ENCODE measurements around the gene PDCD6IP.
"Not testable (repeated sequence)": the region's sequence is repeated elsewhere in the genome, so short reads cannot be mapped to it uniquely, and the experiment has no call there.

Gene PDCD6IP, protein sequence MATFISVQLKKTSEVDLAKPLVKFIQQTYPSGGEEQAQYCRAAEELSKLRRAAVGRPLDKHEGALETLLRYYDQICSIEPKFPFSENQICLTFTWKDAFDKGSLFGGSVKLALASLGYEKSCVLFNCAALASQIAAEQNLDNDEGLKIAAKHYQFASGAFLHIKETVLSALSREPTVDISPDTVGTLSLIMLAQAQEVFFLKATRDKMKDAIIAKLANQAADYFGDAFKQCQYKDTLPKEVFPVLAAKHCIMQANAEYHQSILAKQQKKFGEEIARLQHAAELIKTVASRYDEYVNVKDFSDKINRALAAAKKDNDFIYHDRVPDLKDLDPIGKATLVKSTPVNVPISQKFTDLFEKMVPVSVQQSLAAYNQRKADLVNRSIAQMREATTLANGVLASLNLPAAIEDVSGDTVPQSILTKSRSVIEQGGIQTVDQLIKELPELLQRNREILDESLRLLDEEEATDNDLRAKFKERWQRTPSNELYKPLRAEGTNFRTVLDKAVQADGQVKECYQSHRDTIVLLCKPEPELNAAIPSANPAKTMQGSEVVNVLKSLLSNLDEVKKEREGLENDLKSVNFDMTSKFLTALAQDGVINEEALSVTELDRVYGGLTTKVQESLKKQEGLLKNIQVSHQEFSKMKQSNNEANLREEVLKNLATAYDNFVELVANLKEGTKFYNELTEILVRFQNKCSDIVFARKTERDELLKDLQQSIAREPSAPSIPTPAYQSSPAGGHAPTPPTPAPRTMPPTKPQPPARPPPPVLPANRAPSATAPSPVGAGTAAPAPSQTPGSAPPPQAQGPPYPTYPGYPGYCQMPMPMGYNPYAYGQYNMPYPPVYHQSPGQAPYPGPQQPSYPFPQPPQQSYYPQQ

GRCh38 chr3:33798418-33799201 is at the start of gene PDCD6IP:
PDCD6IP (plus strand) TSS chr3:33798630; CDS start chr3:33798729, 99 bp downstream.
- DNase-seq: peak; percentile 94

GRCh38 chr3:33749546-33750210 is 48.8 kb upstream of the PDCD6IP start:
- peak; percentile 52 for DNase-seq

- no peak for DNase-seq
Measured at GRCh38 chr3:33750211-33750548, 48.2 kb upstream of the PDCD6IP start.

DNA sequence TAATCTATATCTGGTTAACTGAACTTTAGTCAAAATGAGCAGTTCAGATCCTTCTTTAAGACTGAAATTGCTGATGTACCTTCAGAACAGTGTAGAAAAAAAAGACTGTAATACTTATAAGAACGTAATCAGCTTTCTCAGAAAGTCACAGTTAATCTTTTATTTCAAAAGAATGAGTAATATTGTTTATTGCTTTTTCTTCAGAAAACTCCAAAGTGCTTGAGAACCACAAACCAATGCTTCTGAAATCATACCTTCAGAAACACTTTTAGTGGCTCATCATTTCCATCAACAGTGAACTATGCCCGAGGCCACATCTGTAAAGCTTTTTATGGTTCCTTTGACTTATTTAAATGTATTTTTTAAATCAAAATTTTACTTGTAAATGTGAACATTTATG is 47.1 kb upstream of the PDCD6IP start:
- DNase-seq: no peak

GRCh38 chr3:33754391-33754790 is 44.0 kb upstream of the PDCD6IP start:
- DNase-seq: not testable (repeated sequence)

GRCh38 chr3:33758281-33758680 is 40.1 kb upstream of the PDCD6IP start:
- no peak for DNase-seq

- DNase-seq: no peak
Measured at GRCh38 chr3:33758864-33759263, 39.6 kb upstream of the PDCD6IP start.

DNA sequence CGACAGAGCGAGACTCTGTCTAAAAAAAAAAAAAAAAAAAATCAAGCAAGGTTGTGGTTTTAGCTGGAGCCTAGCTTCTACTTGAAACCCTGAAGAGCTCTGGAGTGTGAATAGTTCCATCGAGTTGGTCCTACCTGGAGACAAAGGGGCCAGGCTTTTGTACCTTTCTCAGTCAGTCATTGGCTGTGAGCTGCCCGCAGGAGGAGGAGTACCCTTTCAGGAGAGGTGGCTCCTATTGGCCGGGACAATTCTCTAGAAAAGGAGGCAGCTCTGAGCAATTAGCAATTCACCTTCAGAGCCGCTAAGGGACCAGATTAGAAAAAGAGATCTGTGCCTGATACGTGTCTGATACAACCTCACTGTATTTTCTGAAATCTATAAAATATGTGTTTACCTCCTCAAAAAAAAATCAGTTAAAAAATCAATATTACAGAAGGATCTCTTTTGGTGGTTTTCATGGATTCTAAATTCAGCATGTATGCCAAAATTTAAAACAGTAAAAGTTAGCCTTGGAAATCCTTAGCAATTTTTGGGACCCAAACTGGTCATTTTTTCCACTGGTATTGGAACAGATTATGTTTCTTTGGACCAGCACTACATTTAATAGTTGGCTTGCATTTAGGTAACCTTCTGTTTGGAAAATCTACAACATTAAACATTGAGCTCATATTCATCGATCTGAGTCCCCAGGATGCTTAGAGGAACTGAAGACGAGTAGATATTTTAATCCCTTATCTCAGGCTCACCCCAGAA is 29.7 kb upstream of the PDCD6IP start:
- DNase-seq: no peak

GRCh38 chr3:33773637-33774036 is 24.8 kb upstream of the PDCD6IP start:
- no peak for DNase-seq

GRCh38 chr3:33775363-33775762 is 23.1 kb upstream of the PDCD6IP start:
- no peak for DNase-seq

GRCh38 chr3:33777996-33778395 is 20.4 kb upstream of the PDCD6IP start:
- no peak for DNase-seq

- DNase-seq: no peak
Measured at GRCh38 chr3:33779751-33780150, 18.7 kb upstream of the PDCD6IP start.

DNA sequence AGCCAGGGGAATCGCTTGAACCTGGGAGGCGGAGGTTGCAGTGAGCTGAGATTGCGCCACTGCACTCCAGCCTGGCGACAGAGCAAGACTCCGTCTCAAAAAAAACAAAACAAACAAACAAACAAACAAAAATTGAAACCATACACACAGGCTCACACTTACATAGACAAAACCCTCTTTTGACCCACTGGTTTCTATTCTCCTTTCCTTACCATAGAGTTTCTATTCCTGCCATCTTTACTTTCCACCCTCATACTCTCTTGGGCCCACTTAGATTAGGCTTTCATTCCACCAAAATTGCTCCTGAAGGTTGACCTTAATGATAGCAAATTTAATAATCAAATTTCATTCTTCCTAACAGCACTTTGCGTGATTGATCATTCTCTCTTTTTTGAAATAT is 17.0 kb upstream of the PDCD6IP start:
- not testable (repeated sequence) for DNase-seq

- no peak for DNase-seq
Measured at GRCh38 chr3:33786565-33787327, 11.7 kb upstream of the PDCD6IP start.

GRCh38 chr3:33787328-33788009 is 11.0 kb upstream of the PDCD6IP start:
- peak; percentile 66 for DNase-seq

DNA sequence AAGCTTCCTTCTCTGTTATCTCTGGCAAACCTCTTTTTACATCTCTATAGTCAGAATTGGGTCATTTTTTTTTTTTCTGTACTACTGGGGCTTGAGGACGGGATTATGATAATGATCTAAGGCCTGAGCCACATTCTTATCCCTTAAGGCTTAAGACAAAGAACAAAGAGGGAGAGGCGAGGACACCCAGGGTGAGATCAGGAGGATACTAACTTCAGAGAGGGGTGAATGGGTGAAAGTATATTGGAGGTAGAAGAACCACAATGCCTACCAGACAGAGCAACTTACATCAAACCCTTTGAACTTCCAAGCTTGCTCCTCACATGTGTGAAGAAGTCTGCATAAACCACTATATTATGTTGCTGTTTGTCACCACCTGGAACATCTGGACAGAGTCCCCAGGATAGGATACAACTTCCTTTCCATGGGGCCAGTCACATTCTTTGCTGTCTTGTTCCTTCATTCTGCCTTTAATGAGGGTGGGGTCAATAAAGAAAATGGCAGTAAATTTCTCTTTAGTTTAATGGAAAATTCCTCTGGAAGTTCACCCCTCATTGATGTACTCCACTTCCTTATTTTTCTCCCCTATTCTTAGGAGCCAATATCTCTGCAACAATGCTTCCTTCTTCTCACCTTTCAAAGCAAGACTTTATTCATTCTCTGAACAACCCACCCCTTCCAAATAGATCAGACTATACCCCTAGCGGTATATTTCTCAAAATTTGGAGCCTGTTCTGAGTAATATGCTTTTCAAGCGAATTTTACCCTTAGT is 9.1 kb upstream of the PDCD6IP start:
- DNase-seq: no peak

DNA sequence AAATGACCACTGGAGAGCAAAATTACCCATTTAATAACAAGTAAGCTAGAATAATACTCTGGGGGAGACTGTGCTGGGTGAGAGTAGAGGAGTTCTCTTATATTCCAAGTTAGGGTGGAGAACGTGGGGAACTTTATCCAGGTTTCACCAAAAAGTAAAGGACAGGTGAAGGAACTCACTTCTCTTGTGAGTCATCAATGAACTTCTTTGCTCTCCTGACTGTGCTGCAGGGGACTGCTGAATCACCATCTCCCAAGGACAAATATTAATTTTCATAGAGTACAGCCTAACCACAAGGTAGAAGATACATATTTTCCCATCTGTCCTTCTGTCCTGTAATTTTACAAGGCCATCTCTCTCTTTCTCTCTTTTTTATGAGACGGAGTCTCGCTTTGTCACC is 8.3 kb upstream of the PDCD6IP start:
- DNase-seq: no peak

GRCh38 chr3:33791477-33792166 is 6.8 kb upstream of the PDCD6IP start:
- peak; percentile 96 for DNase-seq
